Mammary epithelial cell (primary cell): ENCODE measurements around the gene FAM236A.
"Not testable (repeated sequence)": the region's sequence is repeated elsewhere in the genome, so short reads cannot be mapped to it uniquely, and the experiment has no call there.

Source experiments
- CTCF ChIP-seq, 2 donors: IDR thresholded peaks in 1 of 2; conservative IDR thresholded peaks in 1 of 2; 2 replicates each; pipeline ENCODE4 v1.5.1; 2011 to 2012; ENCODE audit warnings: inconsistent platforms in 2 of 2, low read length in 2 of 2, mild to moderate bottlenecking in 2 of 2, control low read depth in 1 of 2, low read depth in 1 of 2; ENCODE audit not compliant: insufficient read depth in 1 of 2; ENCODE audit errors: extremely low read depth in 1 of 2
- EZH2 ChIP-seq: IDR thresholded peaks from 2 replicates; pipeline ENCODE4 v1.6.1; 2012; ENCODE audit warnings: low read length, inconsistent platforms, borderline replicate concordance

GRCh38 chrX:72943035-72943818 is 5.2 kb downstream of the FAM236A start:
- TF ChIP-seq CTCF (conservative IDR thresholded peaks at IDR 0.05 in 1 of 2, IDR thresholded peaks at IDR 0.05 in 1 of 2; ENCODE audit: extremely low read depth in 1 of 2, insufficient read depth in 1 of 2, low read depth in 1 of 2, low read length in 2 of 2); EZH2: not testable (repeated sequence)
